ENCODE results near the gene SPATA21.
"Not testable (repeated sequence)": the region's sequence is repeated elsewhere in the genome, so short reads cannot be mapped to it uniquely, and the experiment has no call there.

SPATA21 gene, protein sequence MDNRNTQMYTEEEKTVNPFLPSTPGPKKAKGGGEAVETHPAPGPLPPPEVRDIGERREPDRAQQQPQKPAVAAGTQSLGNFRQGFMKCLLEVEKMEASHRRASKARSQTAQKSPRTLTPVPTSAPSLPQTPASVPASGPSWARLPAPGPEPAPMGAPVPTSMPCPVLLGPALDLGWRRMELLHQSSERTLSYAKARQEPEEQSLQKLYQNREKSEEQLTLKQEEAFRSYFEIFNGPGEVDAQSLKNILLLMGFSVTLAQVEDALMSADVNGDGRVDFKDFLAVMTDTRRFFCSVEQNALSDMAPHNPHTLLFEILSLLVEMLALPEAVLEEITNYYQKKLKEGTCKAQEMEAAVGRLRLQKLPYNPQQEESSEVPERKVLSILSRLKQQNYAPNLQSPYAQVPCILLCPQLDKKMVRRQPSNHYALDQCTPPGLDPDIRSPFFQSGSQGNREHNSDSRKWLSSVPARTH

DNA sequence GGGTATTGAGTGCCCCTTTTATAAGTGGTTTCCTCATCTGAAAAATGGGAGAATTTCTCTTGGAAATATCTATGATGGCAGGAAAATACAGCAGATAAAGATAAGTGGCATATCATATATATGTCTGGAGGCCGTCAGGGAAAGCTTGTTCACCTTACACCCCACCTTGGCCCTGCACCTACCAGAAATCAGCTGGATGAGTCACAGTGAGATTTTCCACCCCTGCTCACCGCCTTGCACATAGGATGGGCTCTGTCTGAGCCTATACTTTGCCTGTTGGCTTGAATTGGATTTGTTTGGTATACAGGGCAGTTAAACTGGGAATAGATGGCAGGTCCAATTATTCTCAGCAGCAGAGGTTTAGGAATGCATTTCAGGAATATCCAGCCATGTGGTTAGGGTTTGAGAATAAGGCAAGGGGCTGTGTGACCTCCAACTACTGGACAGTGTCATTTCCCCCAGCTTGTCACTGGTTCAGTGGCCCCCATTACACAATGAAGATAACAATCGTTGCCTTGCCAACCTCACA lies at the start of gene SPATA21:
Gene SPATA21, minus strand, starts transcription at position 479 of the 529 bp plus-strand sequence. CDS start 6,053 bp downstream, outside the sequence.
- DNase-seq = no peak

DNA sequence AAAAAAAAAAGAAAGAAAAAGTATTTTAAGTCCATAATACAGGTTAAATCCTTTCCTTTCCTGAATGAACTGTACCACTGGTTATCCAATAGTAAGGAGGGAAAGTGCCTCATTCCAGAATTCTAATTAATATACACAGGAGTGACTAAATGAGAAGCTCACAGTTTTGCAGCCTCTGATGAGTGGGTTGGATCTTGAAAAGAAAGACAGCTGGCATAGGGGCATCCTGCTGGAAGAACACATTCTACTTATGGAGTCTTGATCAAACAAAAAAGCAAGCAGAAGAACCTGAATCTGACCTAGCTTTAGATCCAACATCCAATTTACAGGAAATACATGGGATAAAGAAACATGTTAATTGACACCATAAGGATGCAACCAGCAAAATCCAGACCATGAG lies 49.8 kb upstream of the SPATA21 start:
- DNase-seq = not testable (repeated sequence)

DNA sequence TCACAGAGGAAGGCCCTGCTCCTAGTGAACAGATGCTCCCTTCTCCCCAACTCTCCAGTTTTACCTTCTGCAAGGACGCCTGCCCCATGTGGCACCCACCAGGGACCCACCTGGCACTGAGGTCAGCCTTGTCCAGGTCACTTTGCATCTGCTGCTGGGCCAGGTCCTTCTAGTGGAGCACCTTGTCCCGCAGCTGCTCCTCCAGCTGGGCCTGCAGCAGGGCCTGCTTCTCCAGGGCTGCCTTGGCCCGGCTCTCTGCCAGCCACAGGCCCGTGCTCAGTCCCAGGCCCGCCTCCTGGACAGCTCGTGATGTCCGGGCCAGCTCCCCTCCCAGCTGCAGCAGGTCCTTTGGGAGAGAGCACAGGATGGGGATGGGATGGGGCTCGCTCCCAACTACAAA lies 49.1 kb upstream of the SPATA21 start:
- DNase-seq = not testable (repeated sequence)

DNA sequence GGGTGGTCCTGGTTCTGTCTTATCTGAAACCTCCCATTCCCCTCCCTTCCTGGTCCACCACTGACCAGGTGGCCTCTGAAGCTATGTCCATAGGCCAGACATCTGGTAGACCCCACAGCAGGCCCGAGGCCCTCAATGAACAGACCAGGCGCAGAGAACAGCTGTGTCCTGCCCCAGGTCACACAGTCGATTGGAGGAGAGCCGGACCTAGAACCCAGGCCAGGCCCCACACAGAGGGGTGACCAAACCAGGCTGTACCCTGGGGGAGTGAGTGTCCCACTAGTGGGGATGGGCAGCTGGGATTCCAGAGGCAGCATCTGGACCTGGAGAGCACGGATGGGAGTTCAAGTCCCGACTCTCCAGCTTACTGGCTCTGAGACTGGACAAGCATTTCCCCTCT lies 47.7 kb upstream of the SPATA21 start:
- DNase-seq = no peak

DNA sequence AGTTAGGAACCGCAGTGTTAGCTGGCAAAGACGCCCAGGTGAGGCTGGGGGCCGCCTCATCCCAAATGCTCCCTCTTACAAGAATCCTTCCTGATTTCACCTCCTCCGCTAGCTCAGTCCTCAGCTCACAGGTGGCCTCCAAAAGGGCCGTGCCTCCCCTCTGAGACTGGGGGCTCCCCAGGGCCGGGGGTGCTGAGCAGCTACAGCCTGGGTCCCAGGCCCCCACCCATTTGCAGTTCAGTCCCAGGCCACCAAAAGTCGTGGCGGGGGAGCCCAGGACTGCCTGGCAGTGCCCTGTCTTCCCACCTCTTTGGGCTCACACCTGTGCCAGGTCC lies 47.2 kb upstream of the SPATA21 start:
- DNase-seq = no peak

DNA sequence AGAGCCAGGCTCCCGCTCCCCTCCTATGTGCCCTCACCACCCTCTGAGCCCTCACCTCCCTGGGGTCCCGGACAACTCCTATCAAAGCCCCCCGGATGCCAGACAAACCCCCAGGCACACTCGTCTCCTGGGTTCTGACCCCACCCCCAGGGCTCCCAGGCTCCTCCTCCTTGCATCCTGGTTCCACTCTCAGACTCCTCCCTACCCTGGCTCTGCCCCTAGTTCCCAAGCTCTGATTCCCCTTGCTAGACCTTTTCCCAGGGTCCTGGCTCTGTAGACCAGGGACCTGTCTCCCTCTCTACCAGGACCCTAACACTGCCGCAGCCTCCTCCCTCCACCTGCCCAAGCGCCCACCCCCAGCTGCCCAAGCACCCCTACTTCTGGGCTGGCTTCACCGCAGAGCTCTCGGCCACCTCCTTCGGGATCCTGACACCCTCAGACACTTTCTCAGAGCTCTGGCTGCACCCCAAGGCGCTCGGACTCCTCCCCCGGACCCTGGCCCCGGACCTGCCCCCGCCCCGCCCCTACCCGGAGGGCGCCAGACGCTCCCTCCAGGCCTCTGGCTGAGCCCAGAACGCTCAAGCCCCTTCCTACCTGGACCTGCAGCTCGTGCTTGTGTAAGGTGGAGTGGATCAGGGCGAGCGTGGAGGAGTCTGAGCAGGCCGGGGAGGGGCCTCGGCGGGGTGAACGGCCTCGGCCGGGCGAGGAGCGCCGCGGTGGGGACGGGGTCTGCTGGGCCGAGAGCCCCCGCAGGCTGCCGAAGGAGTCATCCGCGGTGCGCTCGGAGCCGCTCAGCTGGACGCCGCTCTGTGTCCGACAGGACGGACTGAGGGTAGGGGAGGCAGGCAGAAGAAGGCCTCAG lies 46.6 kb upstream of the SPATA21 start:
- not testable (repeated sequence) for DNase-seq

DNA sequence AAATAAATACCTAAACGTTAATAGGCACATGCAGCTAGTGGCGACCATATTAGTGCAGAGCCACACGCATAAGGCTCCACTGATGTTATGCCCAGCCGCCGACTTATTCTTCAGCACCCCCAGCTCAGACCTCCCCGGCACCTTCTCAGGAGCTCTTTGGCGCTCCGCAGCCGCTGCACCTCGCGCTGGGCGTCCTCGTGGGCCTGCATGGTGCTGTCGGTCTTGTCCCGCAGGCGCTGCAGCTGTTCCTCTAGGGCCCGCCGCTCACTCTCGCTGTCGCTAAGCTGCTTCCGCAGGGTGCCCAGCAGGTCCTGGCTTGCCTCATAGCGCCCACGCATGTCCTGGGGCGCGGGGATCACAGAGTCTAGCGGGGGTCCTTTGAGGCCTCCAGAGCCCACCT lies 45.9 kb upstream of the SPATA21 start:
- not testable (repeated sequence) for DNase-seq

DNA sequence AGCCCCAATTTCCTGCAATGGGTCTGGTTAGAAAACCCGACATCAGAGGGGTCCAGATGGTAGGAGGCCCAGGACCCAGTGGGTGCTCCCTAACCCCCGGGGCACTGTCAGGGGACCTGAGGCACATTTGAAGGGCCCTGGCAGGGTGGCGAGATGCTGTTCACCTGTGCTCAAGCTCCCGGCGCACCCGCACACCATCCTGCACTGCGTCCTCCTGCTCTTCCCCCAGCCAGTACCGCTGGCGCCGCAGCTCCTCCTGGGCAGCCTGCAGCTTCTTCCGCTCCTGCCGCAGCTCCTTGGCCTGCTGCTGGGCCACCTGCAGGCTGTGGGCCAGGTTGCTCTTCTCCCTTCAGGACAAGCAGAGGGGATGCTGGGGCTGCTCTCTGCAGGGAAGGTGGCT lies 40.9 kb upstream of the SPATA21 start:
- no peak for DNase-seq

DNA sequence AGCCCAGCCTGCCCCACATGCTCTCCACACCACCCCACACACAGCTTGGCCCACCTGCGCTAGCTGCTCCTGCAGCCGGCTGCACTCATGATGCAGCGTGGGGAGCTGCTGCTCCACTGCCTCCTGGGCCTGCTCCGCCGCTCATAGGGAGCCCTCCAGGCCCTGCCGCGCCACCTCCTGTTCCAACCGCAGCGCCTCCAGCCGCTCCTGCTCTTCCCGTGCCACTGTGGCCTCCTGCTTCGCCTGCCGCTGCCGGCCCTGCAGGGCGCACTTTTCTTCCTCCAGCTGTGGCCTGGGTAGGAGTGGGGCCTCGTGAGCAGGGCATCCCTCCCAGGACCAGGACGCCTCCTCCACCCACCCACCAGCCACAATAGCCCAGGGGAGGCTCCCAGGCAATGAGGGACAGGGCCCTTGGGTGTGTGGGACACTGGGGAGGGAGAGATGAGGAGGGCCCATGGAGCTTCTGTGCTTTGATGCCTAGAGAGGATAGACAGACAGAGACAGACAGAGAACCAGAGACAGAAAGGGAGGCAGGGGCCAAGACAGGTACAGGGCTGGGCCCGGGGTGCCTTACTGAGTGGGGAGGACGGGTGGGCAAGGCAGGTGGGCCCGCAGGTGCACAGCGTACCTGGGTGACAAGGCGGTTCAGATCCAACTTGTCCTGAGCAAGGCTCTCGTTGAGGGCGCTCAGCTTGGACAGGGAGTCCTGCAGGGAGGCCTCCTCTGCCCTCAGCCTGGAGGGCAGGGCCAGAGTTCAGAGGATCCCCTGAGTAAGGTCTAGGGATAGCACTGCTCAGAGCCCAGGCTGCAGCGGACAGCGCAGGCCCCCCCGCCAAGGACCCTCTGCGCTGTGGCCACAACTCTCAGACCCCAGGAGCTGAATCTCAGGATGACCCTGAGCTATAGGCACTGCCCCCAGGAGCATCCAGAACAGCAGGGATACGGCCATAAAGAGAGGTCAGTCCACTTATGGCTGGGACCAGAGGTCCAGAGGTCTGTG lies 38.8 kb upstream of the SPATA21 start:
- not testable (repeated sequence) for DNase-seq

DNA sequence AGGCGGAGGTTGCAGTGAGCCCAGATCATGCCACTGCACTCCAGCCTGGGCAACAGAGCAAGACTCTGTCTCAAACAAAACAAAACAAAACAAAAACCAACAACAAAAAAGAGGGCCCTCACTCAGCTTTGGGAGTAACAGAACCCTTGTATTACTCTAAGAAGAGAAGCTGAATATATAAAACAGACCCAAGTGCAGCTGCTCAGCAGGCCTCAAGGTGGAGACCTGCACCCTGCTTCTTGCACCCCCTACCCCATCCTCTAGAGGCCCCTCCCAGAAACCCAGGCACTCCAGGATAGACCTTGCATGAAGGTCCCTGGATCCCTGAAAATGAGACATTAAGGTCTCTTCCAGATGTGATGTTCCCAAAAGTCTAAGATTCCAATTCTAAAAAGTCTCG lies 37.7 kb upstream of the SPATA21 start:
- DNase-seq = not testable (repeated sequence)

DNA sequence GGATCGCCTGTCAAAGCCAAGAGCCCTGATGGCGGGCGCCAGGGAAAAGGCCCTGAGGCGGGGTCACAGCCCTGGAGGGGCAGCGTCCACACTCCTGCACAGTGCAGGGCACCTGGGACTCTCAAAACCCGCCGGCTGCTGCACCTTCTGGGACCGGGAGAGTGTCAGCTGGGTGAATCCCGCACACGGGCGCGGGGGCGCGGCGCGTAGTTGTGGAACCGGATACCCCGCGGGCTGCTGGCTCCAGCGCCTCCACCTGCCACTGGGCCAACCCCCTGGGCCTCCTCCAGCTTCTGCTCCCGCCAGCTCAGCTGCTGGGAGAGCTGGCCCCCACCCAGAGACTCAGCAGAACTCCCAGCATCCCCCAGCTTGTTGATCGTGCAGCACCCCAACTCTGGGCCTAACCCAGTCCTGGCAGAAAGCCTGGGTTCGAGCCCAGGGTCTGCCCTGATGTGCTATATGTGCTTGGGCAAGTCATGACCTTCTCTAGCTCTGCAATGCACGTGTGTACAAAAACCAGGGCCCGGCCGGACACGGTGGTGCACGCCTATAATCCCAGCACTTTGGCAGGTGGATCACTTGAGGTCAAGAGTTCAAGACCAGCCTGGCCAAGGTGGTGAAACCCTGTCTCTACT lies 37.1 kb upstream of the SPATA21 start:
- DNase-seq = no peak

DNA sequence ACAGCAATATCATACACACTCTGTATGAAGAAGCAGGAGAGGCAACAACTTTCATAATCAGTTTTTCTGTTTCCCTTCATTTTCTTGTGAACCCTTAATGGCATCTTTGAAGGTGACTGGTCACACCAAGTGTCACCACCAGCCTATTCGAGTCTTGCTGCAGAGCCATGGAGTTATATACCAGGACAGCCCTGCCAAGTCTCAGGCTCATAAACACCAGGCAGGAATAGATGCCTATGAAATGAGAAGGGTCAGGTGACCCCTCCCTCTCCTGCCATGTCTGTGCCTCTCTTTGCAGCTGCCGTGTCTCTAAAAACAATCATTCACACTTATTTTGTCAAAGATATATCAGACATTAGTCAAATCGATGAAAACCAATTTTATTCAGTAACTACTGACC lies 31.3 kb upstream of the SPATA21 start:
- no peak for DNase-seq

DNA sequence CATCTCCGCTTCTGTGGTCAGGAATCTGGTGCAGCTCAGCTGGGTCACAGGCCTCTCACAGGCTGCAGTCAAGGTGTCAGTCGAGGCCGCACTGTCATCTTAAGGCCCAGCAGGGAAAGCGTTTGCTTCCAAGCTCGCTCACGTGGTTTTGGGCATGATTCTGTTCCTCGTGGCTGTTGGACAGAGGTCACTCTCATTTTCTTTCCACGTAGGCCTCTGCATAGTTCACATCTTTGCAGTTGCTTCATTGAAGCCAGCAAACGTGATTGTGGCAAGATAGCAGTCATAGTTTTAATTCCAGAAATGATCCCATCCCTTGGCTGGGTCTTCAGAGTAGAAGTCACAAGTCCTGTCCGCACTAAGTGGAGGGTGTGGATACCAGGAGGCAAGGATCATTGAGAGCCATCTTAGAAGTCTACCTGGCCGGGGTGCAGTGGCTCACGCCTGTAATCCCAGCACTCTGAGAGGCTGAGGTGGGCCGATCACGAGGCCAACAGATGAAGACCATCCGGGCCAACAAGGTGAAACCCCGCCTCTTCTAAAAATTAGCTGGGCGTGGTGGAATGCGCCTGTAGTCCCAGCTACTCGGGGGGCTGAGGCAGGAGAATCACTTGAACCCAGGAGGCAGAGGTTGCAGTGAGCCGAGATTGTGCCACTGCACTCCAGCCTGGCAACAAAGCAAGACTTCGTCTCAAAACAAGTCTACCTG lies 27.8 kb upstream of the SPATA21 start:
- DNase-seq = no peak

DNA sequence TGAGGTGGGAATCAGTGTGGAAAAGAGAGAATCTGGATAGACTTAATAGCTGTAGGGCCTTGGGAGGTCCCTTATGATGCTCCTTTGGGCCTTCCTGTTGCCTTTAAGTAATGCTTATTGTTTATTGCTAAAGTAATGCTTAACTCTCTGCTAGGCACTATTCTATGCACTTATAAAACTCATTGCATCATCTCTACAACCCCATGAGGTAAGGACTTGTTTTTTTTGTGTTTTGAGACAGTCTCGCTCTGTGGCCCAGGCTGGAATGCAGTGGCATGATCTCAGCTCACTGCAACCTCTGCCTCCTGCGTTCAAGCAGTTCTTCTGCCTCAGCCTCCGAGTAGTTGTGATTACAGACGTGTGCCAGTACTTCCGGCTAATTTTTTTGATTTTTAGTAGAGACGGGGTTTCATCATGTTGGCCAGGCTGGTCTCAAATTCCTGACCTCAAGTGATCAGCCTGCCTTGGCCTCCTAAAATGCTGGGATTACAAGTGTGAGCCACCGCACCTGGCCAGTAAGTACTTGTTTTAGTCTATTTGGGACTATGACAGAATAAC lies 25.6 kb upstream of the SPATA21 start:
- no peak for DNase-seq

DNA sequence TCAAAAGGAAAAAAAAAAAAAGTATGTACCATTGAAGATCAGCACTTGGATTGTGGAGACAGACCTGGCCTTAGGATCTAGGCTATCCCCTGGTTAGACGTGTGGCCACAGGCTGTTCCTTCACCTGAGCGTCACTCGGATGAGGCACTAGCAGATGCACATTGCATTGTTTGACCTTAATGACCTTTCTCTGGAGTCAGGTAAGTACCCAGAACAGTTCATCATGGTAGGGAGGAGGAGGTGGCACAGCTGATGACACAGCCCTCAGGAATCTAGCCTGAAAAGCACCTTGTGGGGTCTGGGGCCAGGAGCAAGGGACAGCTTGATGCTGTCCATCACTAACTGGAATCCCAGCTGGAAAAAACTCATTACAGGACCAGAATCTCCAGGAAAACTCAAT lies 24.5 kb upstream of the SPATA21 start:
- DNase-seq = peak; percentile 84

DNA sequence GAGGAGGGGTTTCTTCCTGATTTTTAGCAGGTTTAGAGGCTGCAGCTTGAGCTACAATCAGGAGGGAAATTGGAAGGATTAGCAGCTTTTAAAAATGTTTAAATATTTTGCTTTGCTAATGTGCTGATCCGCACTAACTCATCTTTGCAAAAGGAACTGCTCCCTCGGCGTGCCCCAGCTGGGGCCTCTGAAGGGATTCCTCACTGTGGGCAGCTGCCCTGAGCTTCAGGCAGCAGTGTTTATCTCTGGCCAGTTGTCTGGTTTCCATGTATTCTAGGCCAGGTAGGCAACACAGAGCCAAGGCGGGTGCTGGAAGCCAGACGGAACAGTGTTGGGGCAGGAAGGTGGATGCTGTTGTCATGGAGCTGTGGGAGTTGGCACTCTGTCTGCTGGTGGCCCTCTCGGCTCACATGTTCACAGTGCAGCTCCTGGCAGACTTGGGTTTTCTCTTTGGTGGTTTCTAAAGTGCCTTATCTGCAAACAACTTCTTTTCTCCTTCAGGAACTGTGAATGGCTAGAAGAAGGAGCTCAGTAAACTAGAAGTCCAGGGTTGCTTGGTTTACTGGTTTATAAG lies 22.2 kb upstream of the SPATA21 start:
- no peak for DNase-seq

DNA sequence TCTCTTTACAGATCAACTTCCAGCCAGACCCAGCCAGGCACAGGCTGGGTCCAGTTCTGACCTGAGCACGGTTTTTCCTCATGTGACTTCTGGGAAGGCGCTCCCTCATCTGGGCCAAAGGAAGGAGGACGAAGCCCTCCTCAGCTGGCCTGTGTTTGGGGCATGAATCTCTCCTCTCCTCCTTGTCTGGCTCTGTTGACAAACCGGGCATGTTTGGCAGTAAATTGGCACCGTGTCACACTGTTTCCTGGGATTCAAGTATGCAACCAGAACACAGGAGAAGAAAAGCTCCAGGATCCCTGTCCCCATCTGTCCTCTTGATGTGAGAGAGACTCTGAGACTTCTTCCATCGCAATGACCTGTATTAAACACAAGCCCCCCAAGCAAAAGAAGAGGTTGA lies 21.6 kb upstream of the SPATA21 start:
- no peak for DNase-seq

DNA sequence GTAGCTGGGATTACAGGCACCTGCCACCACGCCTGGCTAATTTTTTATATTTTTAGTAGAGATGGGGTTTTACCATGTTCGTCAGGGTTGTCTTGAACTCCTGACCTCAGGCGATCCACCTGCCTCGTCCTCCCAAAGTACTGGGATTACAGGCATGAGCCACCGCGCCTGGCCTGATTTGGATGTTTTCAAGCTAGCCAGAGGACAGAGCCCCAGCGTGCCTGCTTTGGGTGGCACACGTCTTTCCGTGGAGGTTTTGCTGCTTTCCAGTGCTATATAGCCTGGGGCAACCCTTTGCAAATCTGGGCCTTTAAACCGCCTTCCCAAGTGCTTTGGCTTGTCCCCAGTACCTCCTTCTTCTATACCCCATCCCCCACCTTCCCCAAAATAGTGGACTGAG lies 18.9 kb upstream of the SPATA21 start:
- DNase-seq = not testable (repeated sequence)

DNA sequence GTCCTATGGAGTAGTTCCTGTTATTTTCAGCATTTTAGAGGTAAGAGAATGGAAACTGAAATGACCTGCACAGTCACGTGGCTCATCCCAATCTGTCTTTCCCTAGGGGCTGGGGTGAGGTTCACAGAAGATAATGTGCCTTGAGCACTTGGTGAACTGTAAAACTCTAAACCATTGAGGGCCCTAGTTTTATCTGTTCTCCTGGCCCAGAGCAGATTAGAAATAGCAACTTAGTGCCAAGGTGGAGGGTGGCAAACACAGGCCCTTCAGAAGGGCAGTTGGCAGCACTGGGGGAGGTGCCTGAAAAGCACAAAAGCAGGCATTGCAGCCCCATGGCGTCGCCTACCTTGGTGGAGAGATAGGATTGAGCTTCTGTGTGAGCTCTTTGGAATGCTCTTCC lies 17.7 kb upstream of the SPATA21 start:
- not testable (repeated sequence) for DNase-seq

DNA sequence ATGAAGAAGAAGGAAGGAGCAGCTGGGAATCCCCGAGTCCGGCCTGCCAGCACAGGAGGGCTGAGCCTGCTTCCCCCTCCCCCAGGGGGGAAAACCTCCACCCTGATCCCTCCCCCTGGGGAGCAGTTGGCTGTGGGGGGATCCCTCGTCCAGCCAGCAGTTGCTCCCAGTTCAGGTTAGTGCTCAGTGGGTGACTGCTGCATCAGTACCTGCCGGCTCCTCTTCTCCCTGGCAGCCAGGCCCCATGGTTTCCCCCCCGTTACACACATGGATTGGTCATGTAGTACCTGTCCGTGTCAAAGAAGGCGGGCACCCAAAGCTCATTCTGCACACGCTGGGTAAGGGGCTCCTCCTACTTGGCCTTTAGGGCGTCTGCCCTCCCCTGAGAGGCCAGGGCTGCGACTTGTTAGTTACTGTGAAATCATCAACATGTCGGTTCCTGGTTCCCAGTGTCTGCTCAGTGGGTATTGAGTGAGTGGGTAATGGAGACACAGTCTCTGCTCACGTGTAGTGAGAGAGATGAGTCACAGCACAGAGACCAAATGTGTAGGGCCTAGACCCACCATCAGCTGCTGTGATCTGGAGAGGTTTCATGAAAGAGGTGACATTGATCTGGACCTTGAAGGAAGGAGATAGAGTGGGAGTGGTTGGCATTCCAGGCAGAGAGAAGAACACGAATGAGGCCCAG lies 14.8 kb upstream of the SPATA21 start:
- no peak for DNase-seq

Data from islet precursor cell (in vitro differentiated cells).